T-cell (primary cell): ENCODE measurements around the gene NUP98. TPM values are rescaled to one million over a fixed set of nuclear protein-coding genes. Genes with fewer than 3 reads are reported as not detected.

Source experiments
- ATAC-seq, 4 experiments: fragments of 200-7000 bp in 3 of 4; fragments of 150-1000 bp in 1 of 4; cut with Tn5 transposase; replicated peaks in 1 of 4; 1 replicate in 3 of 4; 2 replicates in 1 of 4; pipeline ENCODE4 v1.10.0; 2021; ENCODE audit warnings: moderate library complexity in 3 of 4, mild to moderate bottlenecking in 2 of 4, moderate number of reproducible peaks in 1 of 4
- CTCF ChIA-PET, 2 donors: fragments of 300-600 bp; sonication (Branson Sonifier 250); formaldehyde crosslinking; loops; one replicate each; lab custom pipeline; 2022; ENCODE audit warnings: antibody characterized with exemption in 2 of 2; lab: Charles Lee
- POLR2A ChIA-PET, 2 donors: fragments of 300-600 bp; sonication (Branson Sonifier 250); formaldehyde crosslinking; loops; one replicate each; lab custom pipeline; 2022; ENCODE audit warnings: antibody characterized with exemption in 2 of 2; lab: Charles Lee
- DNase-seq, 35 experiments: peaks; one replicate each; pipeline versions ENCODE4 v3.0.0 to v3.0.0-alpha.2; 2013 to 2023
- H3K27ac ChIP-seq: one replicate; pipeline ENCODE4 v1.5.1; 2013; ENCODE audit warnings: low read length
- H3K27me3 ChIP-seq, 2 experiments: replicated peaks in 1 of 2; 1 replicate in 1 of 2; 2 replicates in 1 of 2; pipeline versions ENCODE4 v1.6.1 to v1.7.0; 2013; ENCODE audit warnings: low read length in 1 of 2, mixed read lengths in 1 of 2; ENCODE audit not compliant: control insufficient read depth in 2 of 2, insufficient read depth in 2 of 2; ENCODE audit errors: extremely low read depth in 1 of 2
- H3K36me3 ChIP-seq, 2 donors: 1 replicate in 1 of 2; 2 replicates in 1 of 2; pipeline versions ENCODE4 v1.6.1 to v1.7.0; 2013; ENCODE audit warnings: low read length in 1 of 2; ENCODE audit not compliant: control insufficient read depth in 2 of 2, insufficient read depth in 1 of 2; ENCODE audit errors: extremely low read depth in 1 of 2
- H3K4me1 ChIP-seq, 2 experiments: 1 replicate in 1 of 2; 2 replicates in 1 of 2; pipeline versions ENCODE4 v1.6.1 to v1.7.0; 2013; ENCODE audit warnings: low read length in 2 of 2, mixed read lengths in 1 of 2; ENCODE audit not compliant: insufficient read depth in 2 of 2, control insufficient read depth in 1 of 2; ENCODE audit errors: extremely low read depth in 1 of 2
- H3K4me3 ChIP-seq, 2 donors: 1 replicate in 1 of 2; 2 replicates in 1 of 2; pipeline versions ENCODE4 v1.5.1 to v1.7.0; 2013; ENCODE audit warnings: mild to moderate bottlenecking in 2 of 2, low read length in 1 of 2, moderate library complexity in 1 of 2; ENCODE audit not compliant: control insufficient read depth in 1 of 2; ENCODE audit errors: extremely low read depth in 1 of 2
- H3K9me3 ChIP-seq: 2 replicates; pipeline ENCODE4 v1.7.0; 2013
- H3K27ac Mint-ChIP-seq, 2 donors: one replicate each; pipeline ENCODE4 v1.8.0; 2020 to 2021; ENCODE audit warnings: mild to moderate bottlenecking in 2 of 2, mixed read lengths in 2 of 2
- H3K27me3 Mint-ChIP-seq, 2 donors: one replicate each; pipeline ENCODE4 v1.8.0; 2021 to 2022; ENCODE audit warnings: mixed read lengths in 2 of 2
- H3K36me3 Mint-ChIP-seq: one replicate; pipeline ENCODE4 v1.8.0; 2021; ENCODE audit warnings: mixed read lengths
- H3K4me1 Mint-ChIP-seq, 3 donors: one replicate each; pipeline ENCODE4 v1.8.0; 2020 to 2022; ENCODE audit warnings: mixed read lengths in 3 of 3, mild to moderate bottlenecking in 1 of 3
- H3K4me3 Mint-ChIP-seq, 3 donors: one replicate each; pipeline ENCODE4 v1.8.0; 2020 to 2022; ENCODE audit warnings: mild to moderate bottlenecking in 3 of 3, mixed read lengths in 3 of 3, moderate library complexity in 3 of 3
- H3K9me3 Mint-ChIP-seq, 3 donors: one replicate each; pipeline ENCODE4 v1.8.0; 2020 to 2022; ENCODE audit warnings: mixed read lengths in 3 of 3
- WGBS: methylation state at CpG from one replicate; pipeline ENCODE4 v1.1.5; 2013; ENCODE audit warnings: missing lambda C conversion rate; ENCODE audit not compliant: insufficient coverage; 5-methylcytosine and 5-hydroxymethylcytosine counted together
- total RNA-seq, 35 experiments: library from RNA in 6 of 35; stranded (reverse) in 6 of 35; fragments of 120-200 nt in 1 of 35; gene quantifications; one replicate each; pipeline versions ENCODE4 v1.2.1 to v1.2.4 and lab custom pipeline; 2013 to 2026

The NUP98 gene
- total RNA-seq, 5 donors from 2014 or later (not counting 1 experiment from before 2014, with no cell fraction given): 89.1 to 105 (median 102) TPM

DNA sequence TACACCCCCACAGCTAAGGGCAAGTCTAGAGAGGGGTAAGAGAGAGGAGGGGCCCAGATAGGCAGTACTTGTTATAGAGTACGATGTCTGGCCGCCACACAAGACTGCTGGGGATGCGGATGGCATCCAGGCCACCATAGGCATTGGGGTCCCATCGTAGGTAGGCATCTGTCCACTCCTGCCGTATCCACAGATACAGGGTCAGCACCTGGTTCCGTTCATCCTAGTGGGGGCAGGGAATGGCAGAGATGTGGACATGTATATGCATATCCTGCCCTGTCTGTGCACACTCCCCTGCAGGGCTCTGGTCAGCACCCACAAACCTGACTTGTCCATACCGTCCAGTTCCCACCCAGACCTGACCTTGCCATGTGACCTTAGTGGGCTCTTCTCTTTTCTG, 128.2 kb downstream of the NUP98 start:
- H3K4me3 Mint-ChIP-seq: no peak overlapping the region
- DNase-seq: no peak
- ChIA-PET POLR2A (no interaction called here), CTCF (no interaction called here)
- no peaks in the 10 kb centered on the region for H3K9me3 Mint-ChIP-seq
- peaks cover 17 to 62% of the 10 kb centered on the region in 2 donors for H3K36me3 ChIP-seq
- H3K27me3 ChIP-seq: no peaks in the 10 kb centered on the region
- WGBS: 100% methylated on average over 3 of the region's 7 CpGs
- no peaks in the 10 kb centered on the region for H3K4me1 Mint-ChIP-seq
- peaks cover 70% of the 10 kb centered on the region for H3K36me3 Mint-ChIP-seq
- no peak overlapping the region for H3K4me3 ChIP-seq
- H3K27ac ChIP-seq: no peak overlapping the region
- H3K27ac Mint-ChIP-seq: no peak overlapping the region
- no peaks in the 10 kb centered on the region for H3K4me1 ChIP-seq
- H3K27me3 Mint-ChIP-seq: no peaks in the 10 kb centered on the region
- no peaks in the 10 kb centered on the region for H3K9me3 ChIP-seq
- no peak for ATAC-seq

DNA sequence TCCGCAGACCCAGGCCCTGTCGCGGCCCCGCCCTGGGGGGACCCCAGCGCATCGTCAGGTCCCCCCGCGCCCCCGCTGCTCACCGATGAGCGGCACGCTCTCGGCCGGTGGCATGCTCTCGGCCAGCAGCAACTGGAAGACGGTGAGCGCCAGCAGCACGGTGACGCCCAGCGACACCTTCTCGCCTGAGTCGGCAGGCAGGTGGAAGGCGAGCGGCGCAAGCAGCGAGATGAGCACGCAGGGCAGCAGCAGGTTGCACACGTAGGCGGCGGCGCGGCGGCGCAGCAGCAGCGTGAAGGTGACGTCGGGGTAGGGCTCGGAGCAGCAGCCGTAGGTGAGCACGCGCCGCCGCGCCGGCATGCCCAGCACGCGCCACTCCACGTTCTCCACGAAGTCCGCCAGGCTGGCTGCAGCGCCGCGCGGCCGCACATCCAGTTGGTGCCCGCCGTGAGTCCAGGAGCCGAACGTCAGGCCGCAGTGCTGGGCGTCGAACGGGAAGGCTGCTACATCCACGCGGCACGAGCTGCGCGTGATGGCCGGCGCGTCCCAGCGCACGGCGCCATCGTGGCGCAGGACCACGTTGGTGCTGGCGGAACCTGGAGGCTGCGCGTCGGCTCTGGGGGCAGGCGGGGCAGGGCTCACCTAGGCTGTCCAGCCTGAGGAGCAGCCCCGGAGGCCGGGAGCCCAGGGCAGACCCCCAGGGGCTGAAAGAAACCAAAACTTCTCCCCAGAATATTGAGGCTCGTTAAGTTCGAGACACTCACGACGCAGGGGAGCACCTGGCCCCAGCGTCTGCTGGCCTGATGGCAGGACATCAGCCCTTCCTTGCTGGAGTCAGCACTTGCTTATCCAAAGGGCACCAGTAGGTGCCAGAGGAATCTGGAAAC, 130.0 kb downstream of the NUP98 start:
- H3K36me3 Mint-ChIP-seq: peaks cover 56% of the 10 kb centered on the region
- WGBS: 98% methylated on average over 88 of the region's 89 CpGs
- no peaks in the 10 kb centered on the region for H3K9me3 Mint-ChIP-seq
- Histone ChIP-seq H3K36me3 (peaks cover 17 to 48% of the 10 kb centered on the region in 2 donors), H3K27me3 (no peaks in the 10 kb centered on the region), H3K4me3 (no peak overlapping the region), H3K4me1 (no peaks in the 10 kb centered on the region), H3K9me3 (no peaks in the 10 kb centered on the region), H3K27ac (no peak overlapping the region)
- no peaks in the 10 kb centered on the region for H3K4me1 Mint-ChIP-seq
- H3K27me3 Mint-ChIP-seq: no peaks in the 10 kb centered on the region
- no peak overlapping the region for H3K4me3 Mint-ChIP-seq
- POLR2A ChIA-PET: no interaction called here
- CTCF ChIA-PET: no interaction called here
- ATAC-seq (no peak), DNase-seq (no peak)
- no peak overlapping the region for H3K27ac Mint-ChIP-seq

DNA sequence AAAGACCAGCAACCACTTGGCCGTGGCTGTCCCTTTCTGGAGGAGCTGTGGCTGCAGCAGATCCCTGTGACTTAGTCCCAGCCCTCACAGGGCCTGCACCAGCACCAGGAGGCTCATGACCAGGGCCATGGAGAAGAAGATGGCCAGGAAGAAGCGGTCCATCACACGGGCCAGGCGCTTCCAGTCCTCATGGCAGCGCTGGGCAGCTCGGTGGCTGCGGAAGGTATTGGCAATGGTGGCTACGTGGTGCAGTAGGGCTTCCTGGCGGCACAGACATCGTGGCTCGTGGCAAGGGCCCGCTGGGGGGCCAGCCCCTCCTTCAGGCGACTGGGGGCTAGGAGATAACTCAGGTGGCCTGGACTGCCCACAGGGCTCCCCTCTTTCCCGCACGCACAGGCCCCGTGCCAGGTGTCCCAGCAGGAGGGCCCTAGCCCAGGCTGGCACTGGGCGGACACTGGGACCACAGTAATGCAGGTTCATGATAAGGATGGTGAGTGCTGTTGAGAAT, 131.3 kb downstream of the NUP98 start:
- ATAC-seq: no peak
- Mint-ChIP-seq H3K4me3 (no peak overlapping the region), H3K27ac (no peak overlapping the region), H3K27me3 (no peaks in the 10 kb centered on the region), H3K9me3 (no peaks in the 10 kb centered on the region), H3K4me1 (no peaks in the 10 kb centered on the region), H3K36me3 (peaks cover 50% of the 10 kb centered on the region)
- H3K27ac ChIP-seq: no peak overlapping the region
- WGBS: 94% methylated on average over 14 of the region's 17 CpGs
- H3K36me3 ChIP-seq: peaks cover 13 to 36% of the 10 kb centered on the region in 2 donors
- no peaks in the 10 kb centered on the region for H3K27me3 ChIP-seq
- no peaks in the 10 kb centered on the region for H3K9me3 ChIP-seq
- no peak overlapping the region for H3K4me3 ChIP-seq
- no peaks in the 10 kb centered on the region for H3K4me1 ChIP-seq
- DNase-seq: no peak
- ChIA-PET POLR2A (no interaction called here), CTCF (no interaction called here)

DNA sequence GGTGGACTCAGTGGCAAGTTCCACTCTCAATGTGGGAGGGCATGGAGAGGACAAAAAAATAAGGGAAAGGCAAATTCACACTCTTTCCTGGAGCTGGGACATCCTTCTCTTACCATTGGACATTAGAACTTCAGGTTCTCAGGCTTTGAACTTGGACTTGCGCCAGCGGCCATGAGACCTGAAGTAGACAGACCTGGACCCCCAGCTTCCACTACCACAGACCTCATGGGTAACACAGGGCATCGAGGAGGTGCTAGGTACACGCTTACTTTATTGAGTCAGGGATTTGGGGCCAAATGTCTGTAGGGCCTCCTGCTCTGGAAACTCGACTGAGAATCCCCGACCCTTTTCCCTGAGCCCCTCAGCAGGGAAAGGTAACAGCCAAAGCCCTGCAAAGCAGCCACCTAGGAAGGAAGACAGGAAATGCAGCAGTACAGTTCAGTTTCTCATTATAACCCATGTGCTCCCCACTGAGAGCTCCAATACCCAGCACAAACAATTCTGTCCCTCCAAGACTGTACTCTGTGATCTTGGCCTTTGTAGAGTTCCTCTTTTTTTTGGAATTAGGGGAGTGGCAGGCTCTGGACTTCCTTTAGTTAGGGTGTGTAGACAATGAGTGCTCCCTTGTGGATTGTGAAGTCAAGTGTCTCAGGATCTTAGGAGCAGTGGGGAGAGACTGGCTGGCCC, 131.9 kb downstream of the NUP98 start:
- POLR2A ChIA-PET: no interaction called here
- no peak for ATAC-seq
- no peak for DNase-seq
- no peak overlapping the region for H3K4me3 ChIP-seq
- H3K9me3 ChIP-seq: no peaks in the 10 kb centered on the region
- no peaks in the 10 kb centered on the region for H3K27me3 ChIP-seq
- H3K4me1 ChIP-seq: no peaks in the 10 kb centered on the region
- Mint-ChIP-seq H3K9me3 (no peaks in the 10 kb centered on the region), H3K4me3 (no peak overlapping the region), H3K4me1 (no peaks in the 10 kb centered on the region), H3K27me3 (no peaks in the 10 kb centered on the region), H3K36me3 (peaks cover 44% of the 10 kb centered on the region), H3K27ac (no peak overlapping the region)
- no peak overlapping the region for H3K27ac ChIP-seq
- CTCF ChIA-PET: no interaction called here
- 100% methylated on average over 4 of the region's 6 CpGs for WGBS
- H3K36me3 ChIP-seq: peaks cover 13 to 33% of the 10 kb centered on the region in 2 donors

DNA sequence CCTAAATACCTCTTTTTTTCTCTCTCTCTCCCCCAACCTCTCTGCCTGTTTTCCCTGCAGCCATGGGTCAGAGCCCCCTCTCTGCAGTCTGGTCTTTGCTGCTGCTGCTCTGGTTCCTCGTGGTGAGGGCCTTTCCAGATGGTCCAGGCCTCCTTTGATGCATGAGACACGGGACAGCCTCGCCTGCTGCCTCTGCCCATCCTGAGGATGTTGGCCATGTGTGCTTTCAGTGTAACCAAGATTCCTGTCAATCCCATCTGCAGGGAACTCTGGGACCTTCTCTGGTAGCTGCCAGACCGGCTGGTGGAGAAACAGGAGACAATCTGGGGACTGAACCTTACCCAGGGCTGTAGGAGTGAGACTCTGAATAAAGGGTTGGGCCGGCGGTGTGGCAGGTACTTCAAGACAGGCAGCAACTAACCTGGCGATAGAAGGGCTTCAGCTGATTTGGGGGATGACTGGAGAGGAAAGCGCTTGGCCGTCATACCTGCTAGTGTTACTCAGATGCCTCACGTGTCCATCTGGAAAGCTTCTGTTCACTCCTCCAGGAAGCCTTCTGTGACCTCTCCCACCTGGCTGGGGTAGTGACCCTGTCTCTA, 133.2 kb downstream of the NUP98 start:
- DNase-seq (no peak), ATAC-seq (no peak)
- Mint-ChIP-seq H3K4me1 (no peaks in the 10 kb centered on the region), H3K36me3 (peaks cover 30% of the 10 kb centered on the region), H3K27me3 (no peaks in the 10 kb centered on the region), H3K9me3 (no peaks in the 10 kb centered on the region), H3K4me3 (no peak overlapping the region), H3K27ac (no peak overlapping the region)
- H3K4me3 ChIP-seq: no peak overlapping the region
- no peaks in the 10 kb centered on the region for H3K4me1 ChIP-seq
- no peak overlapping the region for H3K27ac ChIP-seq
- peaks cover 0 to 3% of the 10 kb centered on the region in 2 experiments for H3K27me3 ChIP-seq
- POLR2A ChIA-PET: no interaction called here
- CTCF ChIA-PET: interaction anchor here in 1 of 2 donors (0.6 kb wide), 1 partner anchor 9 kb away, joined by 3 read pairs; no protein-coding TSS in a partner anchor
- WGBS: 93% methylated on average over 9 of the region's 10 CpGs
- H3K36me3 ChIP-seq: peaks cover 13 to 21% of the 10 kb centered on the region in 2 donors
- no peaks in the 10 kb centered on the region for H3K9me3 ChIP-seq

DNA sequence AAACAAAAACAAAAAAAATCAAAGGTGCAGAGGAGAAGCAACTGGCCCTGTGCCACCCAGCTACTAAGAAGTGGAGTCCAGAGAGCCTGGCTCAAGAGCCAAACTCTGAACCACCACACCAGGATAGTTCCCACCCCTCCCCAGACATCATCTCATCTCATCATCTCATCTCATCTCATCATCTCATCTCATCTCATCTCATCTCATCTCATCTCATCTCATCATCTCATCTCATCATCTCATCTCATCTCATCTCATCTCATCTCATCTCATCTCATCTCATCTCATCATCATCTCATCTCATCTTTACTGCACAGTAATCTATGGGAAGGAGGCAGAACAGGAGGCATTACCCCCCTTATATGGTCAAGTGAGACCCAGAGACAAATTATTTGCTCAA, 134.5 kb downstream of the NUP98 start:
- no peaks in the 10 kb centered on the region for H3K4me1 ChIP-seq
- POLR2A ChIA-PET: no interaction called here
- Mint-ChIP-seq H3K4me3 (no peak overlapping the region), H3K9me3 (no peaks in the 10 kb centered on the region), H3K27me3 (peaks cover 6% of the 10 kb centered on the region in 2 donors), H3K27ac (no peak overlapping the region), H3K36me3 (peaks cover 18% of the 10 kb centered on the region), H3K4me1 (no peaks in the 10 kb centered on the region)
- no peak overlapping the region for H3K4me3 ChIP-seq
- peaks cover 0 to 9% of the 10 kb centered on the region in 2 experiments for H3K27me3 ChIP-seq
- H3K9me3 ChIP-seq: no peaks in the 10 kb centered on the region
- CTCF ChIA-PET: no interaction called here
- H3K27ac ChIP-seq: no peak overlapping the region
- no peak for ATAC-seq
- peaks cover 12 to 13% of the 10 kb centered on the region in 2 donors for H3K36me3 ChIP-seq
- DNase-seq: no peak
